ENCODE results near the gene SPANXD. TPM values are rescaled to one million over a fixed set of nuclear protein-coding genes. Genes with fewer than 3 reads are reported as not detected.

SPANXD gene
- total and polyA plus RNA-seq, 2 donors from 2014 or later, result not detected

DNA sequence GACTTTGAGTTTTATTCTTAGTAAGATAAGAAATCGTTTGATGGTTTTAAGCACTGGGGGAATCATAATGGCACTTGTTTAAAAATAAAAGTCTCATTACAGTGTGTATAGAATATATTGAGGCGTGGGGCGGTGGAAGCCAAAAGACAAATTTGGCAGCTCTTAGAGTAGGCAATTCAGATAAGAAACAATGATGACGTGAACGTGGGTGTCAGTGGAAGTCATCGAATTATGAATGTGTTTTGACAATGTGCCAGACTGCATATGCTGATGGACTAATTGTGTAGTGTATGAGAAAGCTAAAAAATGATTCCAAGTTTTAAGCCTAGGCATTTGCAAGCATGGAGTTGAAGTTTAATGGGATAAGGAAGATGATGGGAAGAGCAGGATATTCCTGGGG lies 35.8 kb downstream of the SPANXD start:
- DNase-seq, result no peak
- Histone ChIP-seq H3K27me3 (ENCODE audit: control insufficient read depth, insufficient read depth, low read length) (no peaks in the 10 kb centered on the region), H3K36me3 (ENCODE audit: control insufficient read depth in 2 of 3, insufficient read depth in 3 of 3, low read length in 3 of 3) (no peaks in the 10 kb centered on the region)

DNA sequence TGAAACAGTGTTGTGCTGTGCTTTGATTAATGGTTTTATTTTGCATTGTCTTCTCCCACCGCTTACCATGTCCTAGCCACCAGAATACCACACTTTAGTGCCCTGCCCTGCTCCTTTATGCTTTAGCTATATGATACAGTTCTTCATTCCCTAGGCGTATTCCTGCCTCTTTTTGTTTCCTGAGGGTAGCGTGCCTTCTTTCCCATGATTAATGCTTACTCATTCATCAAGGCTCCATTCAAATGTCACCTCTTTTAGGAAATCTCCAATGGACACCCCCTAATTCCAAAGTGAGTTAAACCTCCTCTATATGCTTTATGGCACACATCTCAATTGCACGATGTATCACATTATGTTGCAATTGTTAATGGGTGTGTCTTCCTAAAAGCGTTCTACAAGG lies 46.3 kb downstream of the SPANXD start:
- DNase-seq (peak in 1 of 5 donors; percentile 4), FAIRE-seq (no peak)
- TF ChIP-seq, protein P1, sequence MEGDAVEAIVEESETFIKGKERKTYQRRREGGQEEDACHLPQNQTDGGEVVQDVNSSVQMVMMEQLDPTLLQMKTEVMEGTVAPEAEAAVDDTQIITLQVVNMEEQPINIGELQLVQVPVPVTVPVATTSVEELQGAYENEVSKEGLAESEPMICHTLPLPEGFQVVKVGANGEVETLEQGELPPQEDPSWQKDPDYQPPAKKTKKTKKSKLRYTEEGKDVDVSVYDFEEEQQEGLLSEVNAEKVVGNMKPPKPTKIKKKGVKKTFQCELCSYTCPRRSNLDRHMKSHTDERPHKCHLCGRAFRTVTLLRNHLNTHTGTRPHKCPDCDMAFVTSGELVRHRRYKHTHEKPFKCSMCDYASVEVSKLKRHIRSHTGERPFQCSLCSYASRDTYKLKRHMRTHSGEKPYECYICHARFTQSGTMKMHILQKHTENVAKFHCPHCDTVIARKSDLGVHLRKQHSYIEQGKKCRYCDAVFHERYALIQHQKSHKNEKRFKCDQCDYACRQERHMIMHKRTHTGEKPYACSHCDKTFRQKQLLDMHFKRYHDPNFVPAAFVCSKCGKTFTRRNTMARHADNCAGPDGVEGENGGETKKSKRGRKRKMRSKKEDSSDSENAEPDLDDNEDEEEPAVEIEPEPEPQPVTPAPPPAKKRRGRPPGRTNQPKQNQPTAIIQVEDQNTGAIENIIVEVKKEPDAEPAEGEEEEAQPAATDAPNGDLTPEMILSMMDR (IDR thresholded peaks at IDR 0.05; ENCODE audit: borderline replicate concordance, extremely low read depth, insufficient read depth), result no peak
- H3K36me3 ChIP-seq (ENCODE audit: control insufficient read depth in 2 of 3, insufficient read depth in 3 of 3, low read length in 3 of 3), result no peaks in the 10 kb centered on the region
- no peak overlapping the region for H3K4me3 ChIP-seq (ENCODE audit: low read length in 3 of 3)
- H3K27me3 ChIP-seq (ENCODE audit: control insufficient read depth, insufficient read depth, low read length), result no peaks in the 10 kb centered on the region
- intact Hi-C loops (cut with DNase I), result no loop called here
- no peaks in the 10 kb centered on the region for H3K9me3 ChIP-seq (ENCODE audit: control insufficient read depth in 2 of 3, insufficient read depth in 1 of 3, low read length in 3 of 3)
- H3K4me1 ChIP-seq (ENCODE audit: control insufficient read depth in 2 of 3, insufficient read depth in 2 of 3, low read depth in 1 of 3, low read length in 3 of 3), result no peaks in the 10 kb centered on the region
- no peak overlapping the region for H3K9ac ChIP-seq (ENCODE audit: low read length in 3 of 3)
- H3K27ac ChIP-seq (ENCODE audit: low read depth in 2 of 2, low read length in 2 of 2), result no peak overlapping the region

More for the DNA sequence above, 35.8 kb downstream of the SPANXD start:
- Histone ChIP-seq H3K9me3 (ENCODE audit: control insufficient read depth in 2 of 3, insufficient read depth in 1 of 3, low read length in 3 of 3) (no peaks in the 10 kb centered on the region), H3K4me1 (ENCODE audit: control insufficient read depth in 2 of 3, insufficient read depth in 2 of 3, low read depth in 1 of 3, low read length in 3 of 3) (no peaks in the 10 kb centered on the region), H3K4me3 (ENCODE audit: low read length in 3 of 3) (no peak overlapping the region), H3K9ac (ENCODE audit: low read length in 3 of 3) (no peak overlapping the region), H3K27ac (ENCODE audit: low read depth in 2 of 2, low read length in 2 of 2) (no peak overlapping the region)
- FAIRE-seq, result no peak
- intact Hi-C loops (cut with DNase I), result no loop called here
- TF ChIP-seq, protein P1 (IDR thresholded peaks at IDR 0.05; ENCODE audit: borderline replicate concordance, extremely low read depth, insufficient read depth), result no peak

Other genes starting within 250 kb of the SPANXD start
- gene SPANXA1, start 114.0 kb downstream of the SPANXD start, total RNA-seq, result not detected
- not detected for gene SPANXA1, start 114.0 kb downstream of the SPANXD start, polyA plus RNA-seq (ENCODE audit: insufficient read depth, low read depth, low replicate concordance)
- gene SPANXA2, start 109.0 kb downstream of the SPANXD start, total RNA-seq, result not detected
- not detected for gene SPANXA2, start 109.0 kb downstream of the SPANXD start, polyA plus RNA-seq (ENCODE audit: insufficient read depth, low read depth, low replicate concordance)
- gene MAGEC3, start 139.6 kb upstream of the SPANXD start, total RNA-seq, result not detected
- gene MAGEC3, start 139.6 kb upstream of the SPANXD start, polyA plus RNA-seq (ENCODE audit: insufficient read depth, low read depth, low replicate concordance), result not detected
- not detected for gene MAGEC1, start 205.2 kb upstream of the SPANXD start, total RNA-seq
- not detected for gene MAGEC1, start 205.2 kb upstream of the SPANXD start, polyA plus RNA-seq (ENCODE audit: insufficient read depth, low read depth, low replicate concordance)